NCI-H187 treated with DMSO at 0.1 percent for 48 hours (cell line): ENCODE measurements around the gene RPRD1B.

ENCODE experiments used
- DNase-seq: peaks from one replicate; lab custom pipeline; 2025; lab: John Stamatoyannopoulos, UW

Gene RPRD1B

GRCh38 chr20:38033330-38034107 is at the start of gene RPRD1B, which contains the start of gene TTI1:
TSS of gene RPRD1B (plus strand) at chr20:38033746. CDS start at chr20:38033948, 202 bp downstream.
TSS of gene TTI1 (minus strand) at chr20:38033456. CDS start at chr20:38013816, 19,640 bp downstream.
- peak; percentile 50 for DNase-seq

- no peak for DNase-seq
Measured at GRCh38 chr20:37984018-37984785, 49.3 kb upstream of the RPRD1B start.

- DNase-seq = no peak
Measured at GRCh38 chr20:37986044-37986858, 47.3 kb upstream of the RPRD1B start.

- DNase-seq = no peak
Measured at GRCh38 chr20:37986873-37987601, 46.5 kb upstream of the RPRD1B start.

- no peak for DNase-seq
Measured at GRCh38 chr20:37987602-37988290, 45.8 kb upstream of the RPRD1B start.

- no peak for DNase-seq
Measured at GRCh38 chr20:37988306-37988954, 45.1 kb upstream of the RPRD1B start.

- DNase-seq = no peak
Measured at GRCh38 chr20:37989601-37990295, 43.8 kb upstream of the RPRD1B start.

- no peak for DNase-seq
Measured at GRCh38 chr20:37990571-37991151, 42.9 kb upstream of the RPRD1B start.

- no peak for DNase-seq
Measured at GRCh38 chr20:37991157-37991866, 42.2 kb upstream of the RPRD1B start.

- no peak for DNase-seq
Measured at GRCh38 chr20:37991908-37992307, 41.6 kb upstream of the RPRD1B start.

GRCh38 chr20:37992802-37993409 is 40.6 kb upstream of the RPRD1B start:
- DNase-seq = peak; percentile 62

- peak; percentile 36 for DNase-seq
Measured at GRCh38 chr20:37994512-37994911, 39.0 kb upstream of the RPRD1B start.

- no peak for DNase-seq
Measured at GRCh38 chr20:37995856-37996605, 37.5 kb upstream of the RPRD1B start.

- no peak for DNase-seq
Measured at GRCh38 chr20:37997516-37997915, 36.0 kb upstream of the RPRD1B start.

GRCh38 chr20:37999526-38000263 is 33.9 kb upstream of the RPRD1B start:
- DNase-seq = no peak

- DNase-seq = no peak
Measured at GRCh38 chr20:38000293-38000692, 33.3 kb upstream of the RPRD1B start.
